RCC 7860 (cell line): ENCODE data around the gene TIMM44.
"Not testable (repeated sequence)": the region's sequence is repeated elsewhere in the genome, so short reads cannot be mapped to it uniquely, and the experiment has no call there.

ENCODE experiments used
- DNase-seq: peaks from one replicate; pipeline ENCODE4 v3.0.0-alpha.2; 2015; ENCODE audit warnings: low spot score
- FAIRE-seq: peaks from 2 replicates; lab custom pipeline; 2012; peaks lifted over from hg19 to GRCh38; lab: Jason Lieb, UNC

The TIMM44 gene

GRCh38 chr19:7977021-7977722, 33.7 kb upstream of the TIMM44 start:
- no peak for FAIRE-seq
- DNase-seq: no peak

- no peak for DNase-seq
- no peak for FAIRE-seq
Observed at GRCh38 chr19:7976461-7976860, 33.0 kb upstream of the TIMM44 start.

GRCh38 chr19:7975037-7975436, 31.6 kb upstream of the TIMM44 start:
- no peak for FAIRE-seq
- no peak for DNase-seq

- FAIRE-seq (no peak), DNase-seq (no peak)
Observed at GRCh38 chr19:7973883-7974282, 30.4 kb upstream of the TIMM44 start.

GRCh38 chr19:7971553-7972520, 28.4 kb upstream of the TIMM44 start:
- FAIRE-seq (no peak), DNase-seq (no peak)

- FAIRE-seq: no peak
- peak; percentile 21 for DNase-seq
Observed at GRCh38 chr19:7970716-7971448, 27.4 kb upstream of the TIMM44 start.

- no peak for FAIRE-seq
- no peak for DNase-seq
Observed at GRCh38 chr19:7969555-7969939, 26.1 kb upstream of the TIMM44 start.

GRCh38 chr19:7968796-7969554, 25.5 kb upstream of the TIMM44 start:
- DNase-seq: no peak
- no peak for FAIRE-seq

GRCh38 chr19:7968008-7968795, 24.7 kb upstream of the TIMM44 start:
- FAIRE-seq (no peak), DNase-seq (no peak)

- FAIRE-seq: no peak
- DNase-seq: no peak
Observed at GRCh38 chr19:7965921-7966665, 22.6 kb upstream of the TIMM44 start.

- FAIRE-seq (no peak), DNase-seq (no peak)
Observed at GRCh38 chr19:7965259-7965841, 21.9 kb upstream of the TIMM44 start.

GRCh38 chr19:7963566-7963965, 20.1 kb upstream of the TIMM44 start:
- FAIRE-seq: no peak
- DNase-seq: no peak

- FAIRE-seq (no peak), DNase-seq (no peak)
Observed at GRCh38 chr19:7962644-7963268, 19.3 kb upstream of the TIMM44 start.

- DNase-seq (no peak), FAIRE-seq (no peak)
Observed at GRCh38 chr19:7961920-7962626, 18.6 kb upstream of the TIMM44 start.

GRCh38 chr19:7961082-7961481, 17.6 kb upstream of the TIMM44 start:
- not testable (repeated sequence) for FAIRE-seq, DNase-seq

- FAIRE-seq (no peak), DNase-seq (no peak)
Observed at GRCh38 chr19:7959211-7959610, 15.7 kb upstream of the TIMM44 start.

- DNase-seq: no peak
- no peak for FAIRE-seq
Observed at GRCh38 chr19:7955696-7956095, 12.2 kb upstream of the TIMM44 start.

- DNase-seq: no peak
- no peak for FAIRE-seq
Observed at GRCh38 chr19:7953576-7953975, 10.1 kb upstream of the TIMM44 start.
